ENCODE results near the gene FOXJ3. TPM values are rescaled to one million over a fixed set of nuclear protein-coding genes. Genes with fewer than 3 reads are reported as not detected.
A peak's percentile ranks its signal among the peaks of the same experiment; 100 is the strongest.

The FOXJ3 gene
- total and polyA plus RNA-seq, 2 donors (not counting 1 experiment from before 2014, with no cell fraction given) = 22.6 to 29.5 TPM

GRCh38 chr1:42298520-42298919 is 36.5 kb downstream of the FOXJ3 start:
- H3K27ac ChIP-seq (ENCODE audit: insufficient read depth, low read length) = no peak overlapping the region
- DNase-seq (ENCODE audit: low read depth in 2 of 2) = no peak
- no peaks in the 10 kb centered on the region for H3K9me3 ChIP-seq (ENCODE audit: control insufficient read depth, insufficient read depth, low read depth, low read length)
- H3K27me3 ChIP-seq (ENCODE audit: control insufficient read depth, insufficient read depth, low read length) = no peaks in the 10 kb centered on the region
- H3K9ac ChIP-seq (ENCODE audit: insufficient read depth, low read length) = no peak overlapping the region
- H2AFZ ChIP-seq (ENCODE audit: low read length) = no peak overlapping the region
- TF ChIP-seq EZH2 (IDR thresholded peaks at IDR 0.05; ENCODE audit: low read length, missing control alignments) (no peak), CTCF (conservative IDR thresholded peaks at IDR 0.05 in 1 of 2, IDR thresholded peaks at IDR 0.05 in 1 of 2; ENCODE audit: low read depth in 1 of 2, low read length in 2 of 2) (no peak)
- no peak overlapping the region for H3K4me2 ChIP-seq (ENCODE audit: extremely low read depth, insufficient read depth, low read length)
- H3K4me1 ChIP-seq (ENCODE audit: control insufficient read depth, extremely low read depth, insufficient read depth, low read length) = no peaks in the 10 kb centered on the region
- no peaks in the 10 kb centered on the region for H4K20me1 ChIP-seq (ENCODE audit: control insufficient read depth, extremely low read depth, insufficient read depth, low read length)
- peaks cover 10% of the 10 kb centered on the region for H3K79me2 ChIP-seq (ENCODE audit: control insufficient read depth, insufficient read depth, low read length)
- no peak overlapping the region for H3K4me3 ChIP-seq (replicated peaks in 1 of 4; ENCODE audit: control extremely low read depth in 1 of 4, insufficient read depth in 1 of 4, low read depth in 3 of 4, low read length in 4 of 4)
- H3K36me3 ChIP-seq (ENCODE audit: control insufficient read depth, insufficient read depth, low read length) = no peaks in the 10 kb centered on the region

GRCh38 chr1:42295816-42296215 is 39.2 kb downstream of the FOXJ3 start:
- Histone ChIP-seq H3K79me2 (ENCODE audit: control insufficient read depth, insufficient read depth, low read length) (peaks cover 2% of the 10 kb centered on the region), H3K9me3 (ENCODE audit: control insufficient read depth, insufficient read depth, low read depth, low read length) (no peaks in the 10 kb centered on the region), H2AFZ (ENCODE audit: low read length) (no peak overlapping the region), H4K20me1 (ENCODE audit: control insufficient read depth, extremely low read depth, insufficient read depth, low read length) (no peaks in the 10 kb centered on the region), H3K4me2 (ENCODE audit: extremely low read depth, insufficient read depth, low read length) (no peak overlapping the region), H3K27me3 (ENCODE audit: control insufficient read depth, insufficient read depth, low read length) (no peaks in the 10 kb centered on the region), H3K27ac (ENCODE audit: insufficient read depth, low read length) (no peak overlapping the region), H3K36me3 (ENCODE audit: control insufficient read depth, insufficient read depth, low read length) (no peaks in the 10 kb centered on the region), H3K4me3 (replicated peaks in 1 of 4; ENCODE audit: control extremely low read depth in 1 of 4, insufficient read depth in 1 of 4, low read depth in 3 of 4, low read length in 4 of 4) (no peak overlapping the region), H3K9ac (ENCODE audit: insufficient read depth, low read length) (no peak overlapping the region), H3K4me1 (ENCODE audit: control insufficient read depth, extremely low read depth, insufficient read depth, low read length) (no peaks in the 10 kb centered on the region)
- TF ChIP-seq EZH2 (IDR thresholded peaks at IDR 0.05; ENCODE audit: low read length, missing control alignments) (no peak), CTCF (conservative IDR thresholded peaks at IDR 0.05 in 1 of 2, IDR thresholded peaks at IDR 0.05 in 1 of 2; ENCODE audit: low read depth in 1 of 2, low read length in 2 of 2) (no peak)
- DNase-seq (ENCODE audit: low read depth in 2 of 2) = peak in 1 of 2 donors; percentile 55

GRCh38 chr1:42290130-42290529 is 44.9 kb downstream of the FOXJ3 start:
- H4K20me1 ChIP-seq (ENCODE audit: control insufficient read depth, extremely low read depth, insufficient read depth, low read length) = no peaks in the 10 kb centered on the region
- peak in 1 of 2 donors; percentile 21 for DNase-seq (ENCODE audit: low read depth in 2 of 2)
- H3K36me3 ChIP-seq (ENCODE audit: control insufficient read depth, insufficient read depth, low read length) = no peaks in the 10 kb centered on the region
- H3K4me2 ChIP-seq (ENCODE audit: extremely low read depth, insufficient read depth, low read length) = no peak overlapping the region
- no peak overlapping the region for H2AFZ ChIP-seq (ENCODE audit: low read length)
- H3K27ac ChIP-seq (ENCODE audit: insufficient read depth, low read length) = no peak overlapping the region
- H3K9me3 ChIP-seq (ENCODE audit: control insufficient read depth, insufficient read depth, low read depth, low read length) = no peaks in the 10 kb centered on the region
- no peak overlapping the region for H3K9ac ChIP-seq (ENCODE audit: insufficient read depth, low read length)
- TF ChIP-seq EZH2 (IDR thresholded peaks at IDR 0.05; ENCODE audit: low read length, missing control alignments) (no peak), CTCF (conservative IDR thresholded peaks at IDR 0.05 in 1 of 2, IDR thresholded peaks at IDR 0.05 in 1 of 2; ENCODE audit: low read depth in 1 of 2, low read length in 2 of 2) (no peak)
- H3K4me1 ChIP-seq (ENCODE audit: control insufficient read depth, extremely low read depth, insufficient read depth, low read length) = no peaks in the 10 kb centered on the region
- H3K27me3 ChIP-seq (ENCODE audit: control insufficient read depth, insufficient read depth, low read length) = no peaks in the 10 kb centered on the region
- H3K4me3 ChIP-seq (replicated peaks in 1 of 4; ENCODE audit: control extremely low read depth in 1 of 4, insufficient read depth in 1 of 4, low read depth in 3 of 4, low read length in 4 of 4) = no peak overlapping the region
- H3K79me2 ChIP-seq (ENCODE audit: control insufficient read depth, insufficient read depth, low read length) = peaks cover 5% of the 10 kb centered on the region
